Panc1 (cell line): ENCODE results near the gene PAOX. TPM values are rescaled to one million over a fixed set of nuclear protein-coding genes. Genes with fewer than 3 reads are reported as not detected.

Experiments
- ATAC-seq: fragments of 200-7000 bp; cut with Tn5 transposase; 2 replicates; pipeline ENCODE4 v1.9.1; 2020; ENCODE audit warnings: mild to moderate bottlenecking, moderate library complexity
- BruUV-seq: library from RNA; stranded (reverse); fragments of 400-500 nt; replicated peaks from 2 replicates; lab custom pipeline; 2021; lab: Mats Ljungman, UMichigan
- CTCF ChIA-PET: fragments of 300-600 bp; sonication (Branson Sonifier 250); formaldehyde crosslinking; loops from one replicate; lab custom pipeline; 2022; ENCODE audit warnings: antibody characterized with exemption; lab: Charles Lee
- POLR2A ChIA-PET: fragments of 300-600 bp; sonication (Branson Sonifier 250); formaldehyde crosslinking; loops from one replicate; lab custom pipeline; 2022; ENCODE audit warnings: antibody characterized with exemption; lab: Charles Lee
- DNase-seq: peaks from one replicate; pipeline ENCODE4 v3.0.0-alpha.2; 2010; ENCODE audit warnings: low read depth, low spot score
- H3K27ac ChIP-seq: 2 replicates; pipeline ENCODE4 v1.5.1; 2011; ENCODE audit warnings: mild to moderate bottlenecking, low read length, inconsistent platforms
- H3K27me3 ChIP-seq: fragments of 200-500 bp; sonication (Bioruptor generic); 2 replicates; pipeline ENCODE4 v1.6.0; 2014; ENCODE audit warnings: low read length, inconsistent platforms; ENCODE audit not compliant: control insufficient read depth, insufficient read depth
- H3K36me3 ChIP-seq: fragments of 200-500 bp; sonication (Bioruptor generic); 2 replicates; pipeline ENCODE4 v1.5.1; 2014; ENCODE audit warnings: inconsistent platforms, mild to moderate bottlenecking, low read length, moderate library complexity; ENCODE audit not compliant: control insufficient read depth, insufficient read depth
- H3K4me1 ChIP-seq: 2 replicates; pipeline ENCODE4 v1.5.1; 2011; ENCODE audit warnings: inconsistent platforms, mild to moderate bottlenecking, low read length, moderate library complexity; ENCODE audit not compliant: control insufficient read depth, insufficient read depth
- H3K4me3 ChIP-seq, 2 experiments: 2 replicates each; pipeline ENCODE4 v1.5.1; 2011 to 2012; ENCODE audit warnings: low read depth in 2 of 2, low read length in 2 of 2, mild to moderate bottlenecking in 2 of 2, inconsistent platforms in 1 of 2, moderate library complexity in 1 of 2
- H3K9me3 ChIP-seq: fragments of 200-500 bp; sonication (Bioruptor generic); 2 replicates; pipeline ENCODE4 v1.5.1; 2014; ENCODE audit warnings: low read depth, mild to moderate bottlenecking, inconsistent platforms, low read length, moderate library complexity; ENCODE audit not compliant: control insufficient read depth, insufficient read depth
- POLR2AphosphoS5 ChIP-seq: IDR thresholded peaks from 2 replicates; pipeline ENCODE4 v1.6.1; 2012; ENCODE audit warnings: mild to moderate bottlenecking, low read depth, low read length, moderate library complexity
- REST ChIP-seq, 2 experiments: IDR thresholded peaks; 2 replicates each; pipeline ENCODE4 v1.6.1; 2011 to 2012; ENCODE audit warnings: low read depth in 2 of 2, control low read depth in 1 of 2, low read length in 1 of 2, mild to moderate bottlenecking in 1 of 2, moderate library complexity in 1 of 2; ENCODE audit not compliant: insufficient read depth in 1 of 2
- SIN3A ChIP-seq: IDR thresholded peaks from 2 replicates; pipeline ENCODE4 v1.6.1; 2012; ENCODE audit warnings: low read depth, mild to moderate bottlenecking, low read length, moderate library complexity, borderline replicate concordance; ENCODE audit not compliant: insufficient read depth
- in situ Hi-C: cut with HindIII; loops from 2 replicates; pipeline ENCODE4 v1.10.0; 2016; ENCODE audit warnings: low sequenced_read_pairs, low pct_unique_long_range_greater_than_20kb
- intact Hi-C: fragments of 100-400 bp; cut with micrococcal nuclease; formaldehyde crosslinking; loops from one replicate; pipeline ENCODE4 v1.10.0; 2022; ENCODE audit not compliant: unreplicated experiment
- total RNA-seq: library from RNA; stranded (reverse); gene quantifications from one replicate; pipeline ENCODE4 v1.2.1, GENCODE V29; 2021; ENCODE audit not compliant: unreplicated experiment
- TF ChIP-seq, protein P1 (sequence below): fragments of 450-650 bp; IDR thresholded peaks from 2 replicates; pipeline ENCODE4 v1.5.1; 2017; ENCODE audit warnings: mild to moderate bottlenecking

The PAOX gene
- total RNA-seq, 1 experiment from 2014 or later = 9.3 TPM

DNA sequence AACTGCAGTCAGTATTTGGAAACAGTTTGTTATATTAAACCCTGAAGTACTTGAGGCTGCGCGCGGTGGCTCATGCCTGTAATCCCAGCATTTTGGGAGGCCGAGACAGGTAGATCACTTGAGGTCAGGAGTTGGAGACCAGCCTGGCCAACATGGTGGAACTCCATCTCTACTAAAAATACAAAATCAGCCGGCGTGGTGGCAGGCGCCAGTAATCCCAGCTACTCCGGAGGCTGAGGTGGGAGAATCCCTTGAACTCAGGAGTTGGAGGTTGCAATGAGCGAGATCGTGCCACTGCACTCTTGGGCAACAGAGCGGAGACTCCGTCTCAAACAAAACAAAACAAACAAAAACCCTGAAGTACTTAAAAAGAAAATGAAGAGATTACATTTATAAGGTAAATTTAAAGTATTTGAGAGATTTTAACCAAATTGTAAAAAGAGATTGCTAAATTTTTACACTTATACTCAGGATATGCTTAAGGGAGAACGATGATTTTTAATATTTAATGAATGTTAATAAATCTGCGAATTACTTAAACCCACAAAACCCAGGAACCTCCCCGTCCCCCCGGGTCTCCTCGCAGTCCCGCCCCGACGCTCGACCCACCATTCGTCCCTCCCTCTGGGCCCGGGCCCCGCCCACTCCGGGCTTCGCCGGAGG, 14.5 kb downstream of the PAOX start:
- peak overlapping the region; percentile 79 for H3K27ac ChIP-seq
- ATAC-seq = no peak
- TF ChIP-seq SIN3A (no peak), POLR2AphosphoS5 (no peak)
- H3K36me3 ChIP-seq = peaks cover 6% of the 10 kb centered on the region
- ChIA-PET CTCF (interaction anchor here (1.3 kb wide), 1 partner anchor 64 kb away, joined by 3 read pairs; no protein-coding TSS in a partner anchor), POLR2A (no interaction called here)
- H3K27me3 ChIP-seq = no peaks in the 10 kb centered on the region
- no peaks in the 10 kb centered on the region for H3K9me3 ChIP-seq
- intact Hi-C loops = no loop called here
- in situ Hi-C loops = no loop called here
- DNase-seq = no peak
- H3K4me3 ChIP-seq = peak overlapping the region; percentile 88 to 99
- peaks cover 13% of the 10 kb centered on the region for H3K4me1 ChIP-seq
- BruUV-seq = no TSS peak

GRCh38 chr10:133394064-133394663, 15.1 kb downstream of the PAOX start, which contains the start of gene MTG1:
Gene MTG1 (plus strand): TSS chr10:133394157. CDS start chr10:133394221, 64 bp downstream.
- peak; percentile 99 for ATAC-seq
- intact Hi-C loops (no loop called here), in situ Hi-C loops (no loop called here)
- Histone ChIP-seq H3K4me3 (peak within 1 kb of the TSS; percentile 88 to 99), H3K4me1 (peaks cover 13% of the 10 kb centered on the region), H3K9me3 (no peaks in the 10 kb centered on the region), H3K27me3 (no peaks in the 10 kb centered on the region), H3K27ac (peak within 1 kb of the TSS; percentile 99), H3K36me3 (peaks cover 7% of the 10 kb centered on the region)
- peak; percentile 54 for DNase-seq
- POLR2A ChIA-PET = no interaction called here
- TF ChIP-seq REST (IDR thresholded peaks at IDR 0.05; ENCODE audit: insufficient read depth in 1 of 2, low read depth in 2 of 2, low read length in 1 of 2) (peak in 1 of 2 experiments; percentile 69; a peak in 2 of 4 replicates), SIN3A (peak; percentile 84; the same call in 1 of the 2 replicates), POLR2AphosphoS5 (peak; percentile 99)
- TF ChIP-seq, protein P1, sequence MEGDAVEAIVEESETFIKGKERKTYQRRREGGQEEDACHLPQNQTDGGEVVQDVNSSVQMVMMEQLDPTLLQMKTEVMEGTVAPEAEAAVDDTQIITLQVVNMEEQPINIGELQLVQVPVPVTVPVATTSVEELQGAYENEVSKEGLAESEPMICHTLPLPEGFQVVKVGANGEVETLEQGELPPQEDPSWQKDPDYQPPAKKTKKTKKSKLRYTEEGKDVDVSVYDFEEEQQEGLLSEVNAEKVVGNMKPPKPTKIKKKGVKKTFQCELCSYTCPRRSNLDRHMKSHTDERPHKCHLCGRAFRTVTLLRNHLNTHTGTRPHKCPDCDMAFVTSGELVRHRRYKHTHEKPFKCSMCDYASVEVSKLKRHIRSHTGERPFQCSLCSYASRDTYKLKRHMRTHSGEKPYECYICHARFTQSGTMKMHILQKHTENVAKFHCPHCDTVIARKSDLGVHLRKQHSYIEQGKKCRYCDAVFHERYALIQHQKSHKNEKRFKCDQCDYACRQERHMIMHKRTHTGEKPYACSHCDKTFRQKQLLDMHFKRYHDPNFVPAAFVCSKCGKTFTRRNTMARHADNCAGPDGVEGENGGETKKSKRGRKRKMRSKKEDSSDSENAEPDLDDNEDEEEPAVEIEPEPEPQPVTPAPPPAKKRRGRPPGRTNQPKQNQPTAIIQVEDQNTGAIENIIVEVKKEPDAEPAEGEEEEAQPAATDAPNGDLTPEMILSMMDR = no peak
- CTCF ChIA-PET = interaction anchor here (0.6 to 1.3 kb wide), 2 partner anchors 65 to 1091 kb away, joined by 3 read pairs; no protein-coding TSS in a partner anchor
- no TSS peak for BruUV-seq
